ENCODE data around the gene FGF18.
A peak's percentile ranks its signal among the peaks of the same experiment; 100 is the strongest.

The FGF18 gene

DNA sequence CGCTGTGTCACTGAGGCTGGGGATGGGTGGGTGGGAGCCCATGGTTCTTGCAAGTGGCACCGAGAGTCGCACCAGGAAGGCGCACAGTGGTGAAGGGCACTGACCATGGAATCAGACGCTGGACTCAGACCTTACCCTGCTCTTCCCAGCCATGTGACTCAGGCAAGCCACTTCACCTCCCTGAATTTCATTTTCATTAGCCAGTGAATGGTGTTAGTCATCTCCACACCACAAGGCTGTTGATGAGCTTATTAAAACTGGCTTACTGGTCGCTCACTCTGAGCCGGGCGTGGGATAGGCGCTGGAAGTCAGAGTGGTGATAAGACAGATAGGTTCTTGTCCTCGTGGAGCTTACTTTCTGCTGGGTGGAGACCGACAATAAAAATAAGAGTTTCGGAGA is 25.1 kb downstream of the FGF18 start:
- no peak for DNase-seq

DNA sequence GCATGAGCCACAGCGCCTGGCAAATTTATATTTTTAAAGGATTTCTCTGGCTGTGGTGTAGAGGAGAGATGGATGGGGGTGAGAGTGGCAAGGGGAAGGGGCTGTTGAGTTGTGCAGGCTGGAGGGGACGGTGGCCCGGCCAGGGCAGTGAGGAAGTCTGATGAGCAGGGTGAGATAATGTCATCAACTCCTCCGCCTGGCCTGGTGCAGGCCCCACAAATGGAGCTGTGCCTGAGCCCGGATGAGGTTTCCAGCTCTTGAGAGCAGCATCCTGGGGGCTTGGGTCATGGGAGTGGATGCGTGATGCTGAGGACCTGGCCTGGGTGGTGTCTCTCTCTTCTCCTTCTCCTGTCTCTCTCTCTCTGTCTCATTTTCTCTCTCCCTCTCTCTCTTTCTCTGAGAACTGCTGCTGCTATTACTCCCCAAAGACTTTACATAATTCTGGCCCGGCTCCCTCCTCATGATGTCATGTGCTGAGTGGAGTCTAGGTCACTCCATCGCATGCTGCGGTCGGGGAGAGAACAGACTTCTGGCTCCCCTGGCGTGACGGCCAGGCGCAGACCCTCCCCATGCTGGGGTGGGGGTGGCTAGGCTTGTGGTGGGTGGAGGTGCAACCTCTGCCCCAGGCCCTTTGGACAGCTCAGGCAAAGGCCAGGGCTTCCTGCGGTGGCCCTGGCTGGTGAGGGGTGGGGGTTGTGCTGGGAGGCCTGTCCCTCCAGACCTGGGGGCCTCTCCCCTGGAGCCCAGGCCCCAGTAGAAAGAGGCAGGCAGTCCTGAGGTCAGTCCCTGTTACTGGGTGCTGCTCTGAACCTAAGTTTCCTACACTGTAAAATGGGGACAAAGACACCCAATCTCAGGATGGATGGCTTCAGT is 26.4 kb downstream of the FGF18 start:
- DNase-seq: no peak

DNA sequence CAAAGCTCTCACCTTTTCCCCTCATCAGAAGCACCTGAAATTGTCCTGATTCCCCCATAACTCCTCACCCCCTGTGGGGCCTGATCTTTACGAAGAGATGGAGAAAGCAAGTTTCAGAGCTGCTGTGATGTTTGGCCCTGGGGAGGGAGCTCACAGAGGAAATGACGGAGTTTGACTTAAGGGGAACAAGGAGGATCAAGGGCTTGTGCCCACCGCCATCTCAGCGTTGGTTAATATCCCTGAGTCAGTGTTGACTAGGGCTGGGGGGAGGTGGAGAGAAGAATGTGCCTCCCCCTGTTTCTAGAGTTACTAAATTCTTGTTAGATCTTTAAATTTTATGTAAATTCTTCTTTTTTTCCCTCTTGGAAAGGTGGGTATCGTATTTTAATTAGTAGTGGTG is 27.8 kb downstream of the FGF18 start:
- no peak for DNase-seq

GRCh38 chr5:171449426-171449825 is 30.0 kb downstream of the FGF18 start:
- no peak for DNase-seq

DNA sequence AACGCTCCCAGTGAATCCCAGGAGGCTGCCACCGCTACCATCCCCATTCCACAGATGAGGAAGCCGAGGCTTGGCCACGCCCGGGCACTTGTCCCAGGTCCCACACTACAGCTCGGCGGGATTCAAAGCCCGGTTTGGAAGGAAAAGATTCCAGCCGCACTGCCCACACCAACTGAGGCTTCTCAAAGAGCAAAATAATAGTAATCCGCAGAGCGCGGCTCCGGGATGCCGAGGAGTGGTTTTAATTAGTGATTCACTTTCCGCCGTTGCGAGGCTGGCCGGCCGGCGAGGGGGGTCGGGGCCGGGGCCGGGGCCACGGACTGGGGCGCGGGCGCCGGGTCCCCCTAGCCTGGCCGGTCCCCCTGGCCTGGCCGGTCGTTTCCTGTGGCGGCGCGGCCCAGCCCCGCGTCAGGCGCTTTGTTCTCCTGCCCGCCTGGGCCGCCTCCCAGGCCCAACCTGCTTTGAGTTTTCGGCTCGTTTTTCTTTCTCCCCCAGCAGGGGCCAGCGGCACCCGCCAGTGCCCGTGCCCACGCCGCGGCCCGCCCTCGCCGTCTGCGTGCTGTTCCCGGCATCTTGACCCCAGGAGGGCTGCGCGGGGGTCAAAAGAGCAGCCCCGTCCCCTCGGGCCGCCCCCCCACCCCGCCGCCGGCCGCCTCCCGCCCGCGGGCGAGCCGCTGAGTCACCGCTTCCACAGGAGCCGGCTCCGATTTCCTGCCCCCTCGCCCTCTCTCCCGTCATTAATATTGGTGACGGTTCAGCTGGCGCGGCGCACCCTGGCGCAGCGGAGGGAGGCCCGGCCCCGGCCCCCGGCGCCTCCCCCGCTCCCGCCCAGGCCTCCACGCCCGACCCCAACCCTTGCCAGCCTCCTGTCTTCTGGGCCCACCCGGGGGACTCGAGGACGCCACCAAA is 31.2 kb downstream of the FGF18 start:
- DNase-seq: peak; percentile 55

DNA sequence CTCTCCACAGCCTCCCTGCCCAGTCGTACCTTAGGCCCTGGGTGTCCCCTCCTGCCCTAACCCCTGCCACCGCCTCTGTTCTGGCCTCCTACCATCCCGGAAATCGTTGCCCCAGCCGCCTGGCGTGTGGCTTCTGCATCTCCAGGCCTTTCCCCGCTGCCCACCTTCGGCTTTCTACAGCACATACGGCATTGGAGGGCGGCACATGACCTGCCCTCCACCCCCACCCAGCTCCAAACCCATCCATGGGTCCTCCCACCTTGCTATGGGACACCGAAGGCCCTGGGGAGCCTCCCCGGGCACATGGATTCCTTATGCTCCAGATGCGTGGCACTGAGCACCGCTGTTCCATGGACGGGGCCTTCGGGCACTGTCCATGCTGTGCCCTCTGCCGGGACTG is 32.0 kb downstream of the FGF18 start:
- no peak for DNase-seq

GRCh38 chr5:171453056-171453725 is 33.7 kb downstream of the FGF18 start:
- DNase-seq: no peak

DNA sequence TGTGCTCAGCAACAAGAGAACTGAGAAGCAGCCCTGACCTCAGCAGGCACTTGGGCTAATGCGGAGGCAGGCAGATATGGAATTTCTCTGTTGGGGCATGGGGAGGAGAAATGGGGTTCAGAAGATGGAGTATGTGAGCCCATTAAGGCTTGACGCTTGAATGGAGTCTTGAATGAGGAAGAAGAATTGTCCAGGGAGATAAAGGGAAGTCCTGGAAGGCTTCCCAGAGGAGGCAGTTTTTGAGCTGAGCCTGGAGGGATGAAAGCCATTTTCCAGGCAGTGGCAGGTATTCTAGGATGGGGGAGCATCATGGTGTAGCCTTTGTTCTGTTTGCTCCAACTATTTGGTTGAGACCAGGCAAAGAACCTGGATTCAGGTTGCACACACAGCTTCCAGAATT is 34.5 kb downstream of the FGF18 start:
- no peak for DNase-seq

GRCh38 chr5:171454549-171454948 is 35.1 kb downstream of the FGF18 start:
- DNase-seq: no peak

DNA sequence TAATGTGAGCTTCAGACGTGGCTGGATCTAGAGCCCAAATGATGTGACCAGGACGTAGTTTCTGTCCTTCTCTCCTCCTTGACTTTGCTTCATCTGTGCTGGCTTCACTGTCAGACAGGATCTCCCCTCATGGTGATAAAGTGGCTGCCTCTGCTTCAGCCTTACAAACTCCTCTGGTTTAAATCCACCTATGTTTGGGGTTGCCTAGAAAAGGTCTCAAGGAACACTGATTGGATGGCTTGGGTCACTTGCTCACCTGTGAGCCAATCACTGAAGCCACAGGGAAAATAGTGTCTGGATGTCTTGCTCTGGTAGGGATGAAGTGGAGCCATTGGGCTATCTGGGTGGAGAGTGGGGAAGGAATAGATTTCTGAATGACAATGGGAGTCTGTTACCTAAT is 36.1 kb downstream of the FGF18 start:
- no peak for DNase-seq

DNA sequence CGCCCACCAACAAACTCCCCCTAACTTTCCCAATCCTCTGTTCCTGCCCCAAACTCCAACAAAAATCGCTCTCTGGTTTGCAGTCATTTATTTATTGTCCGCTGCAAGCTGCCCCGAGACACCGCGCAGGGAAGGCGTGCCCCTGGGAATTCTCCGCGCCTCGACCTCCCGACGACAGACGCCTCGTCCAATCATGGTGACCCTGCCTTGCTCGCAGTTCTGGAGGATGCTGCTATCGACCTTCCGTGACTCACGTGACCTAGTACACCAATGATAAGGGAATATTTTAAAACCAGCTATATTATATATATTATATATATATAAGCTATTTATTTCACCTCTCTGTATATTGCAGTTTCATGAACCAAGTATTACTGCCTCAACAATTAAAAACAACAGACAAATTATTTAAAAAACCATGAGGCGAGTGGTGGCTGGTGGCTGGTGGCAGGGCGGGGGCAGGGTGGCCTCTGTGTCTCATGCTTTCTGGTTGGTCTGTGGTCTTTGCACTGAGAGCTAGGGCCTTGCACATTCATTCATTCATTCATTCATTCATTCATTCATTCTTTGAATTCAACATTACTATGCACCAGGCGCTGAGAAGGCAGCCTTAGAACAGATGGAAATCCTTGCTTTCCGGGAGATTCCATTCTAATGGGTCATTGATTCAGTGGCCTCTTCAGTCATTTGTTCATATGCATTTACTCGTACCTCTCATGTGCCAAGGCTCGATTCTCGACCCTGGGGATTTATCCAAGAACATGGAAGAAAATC is 37.9 kb downstream of the FGF18 start:
- DNase-seq: no peak

DNA sequence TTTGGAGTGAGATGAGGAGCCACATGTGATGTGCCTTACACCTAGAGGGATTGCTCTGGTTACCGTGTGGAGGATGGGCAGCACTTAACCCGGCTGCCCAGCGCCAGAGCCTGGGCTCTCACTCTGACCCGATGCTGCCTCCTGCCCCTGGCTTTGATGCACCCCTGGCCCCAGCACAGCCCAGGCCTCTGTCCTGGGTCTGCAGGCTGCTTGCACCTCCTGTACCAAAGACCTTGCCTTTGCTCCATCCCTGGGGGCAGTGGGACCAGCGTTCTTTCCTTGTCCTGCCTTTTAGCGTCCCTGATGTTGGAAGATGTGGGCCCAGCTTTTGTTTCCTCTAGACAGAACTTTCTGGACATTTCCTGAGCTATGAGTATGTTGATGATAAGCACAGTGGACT is 40.4 kb downstream of the FGF18 start:
- no peak for DNase-seq

GRCh38 chr5:171462136-171462927 is 42.9 kb downstream of the FGF18 start:
- no peak for DNase-seq

DNA sequence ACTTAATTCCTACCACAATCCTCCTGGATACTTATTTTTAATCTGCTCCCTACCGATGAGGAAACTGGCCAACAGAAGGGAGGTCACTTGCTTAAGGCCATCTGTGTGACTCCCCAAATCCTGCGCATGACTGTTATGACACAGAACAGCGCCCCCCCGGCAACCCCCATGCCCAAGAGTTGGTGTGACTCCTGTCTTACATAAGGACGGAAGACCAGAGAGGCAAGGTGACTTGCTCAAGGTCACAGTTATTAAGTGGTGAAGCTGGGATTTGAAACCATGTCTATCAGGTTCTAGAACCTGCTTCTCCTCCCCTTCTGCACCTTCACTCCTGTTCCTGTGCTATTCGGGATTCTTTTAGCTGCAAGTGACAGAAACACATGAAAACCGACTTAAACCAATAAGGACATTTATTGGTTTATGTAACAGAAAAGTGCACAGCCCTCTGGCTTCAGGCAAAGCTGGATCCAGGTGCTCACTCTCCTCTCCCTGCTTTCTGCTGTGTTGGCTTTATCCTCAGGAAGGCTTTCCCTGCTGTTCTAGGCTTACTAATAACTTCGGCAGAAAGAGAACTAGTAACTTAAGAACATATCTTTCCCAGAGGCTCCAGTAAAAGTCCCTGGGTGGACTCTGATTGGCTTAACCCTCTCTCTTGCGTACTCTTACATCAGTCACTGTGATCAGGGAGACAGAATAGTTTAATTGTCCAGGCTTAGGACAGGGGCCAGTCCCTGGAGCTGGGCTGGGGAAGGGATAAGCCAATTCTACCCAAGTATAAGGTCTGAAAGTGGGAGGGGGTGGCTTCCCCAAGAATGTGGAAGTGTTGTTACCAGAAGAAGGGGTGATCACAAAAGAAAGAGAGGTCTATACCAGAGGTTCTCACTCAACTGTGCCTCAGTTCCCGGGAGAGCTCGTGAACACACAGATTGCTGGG is 43.7 kb downstream of the FGF18 start:
- DNase-seq: no peak

- no peak for DNase-seq
Observed at GRCh38 chr5:171463862-171464229, 44.4 kb downstream of the FGF18 start.

DNA sequence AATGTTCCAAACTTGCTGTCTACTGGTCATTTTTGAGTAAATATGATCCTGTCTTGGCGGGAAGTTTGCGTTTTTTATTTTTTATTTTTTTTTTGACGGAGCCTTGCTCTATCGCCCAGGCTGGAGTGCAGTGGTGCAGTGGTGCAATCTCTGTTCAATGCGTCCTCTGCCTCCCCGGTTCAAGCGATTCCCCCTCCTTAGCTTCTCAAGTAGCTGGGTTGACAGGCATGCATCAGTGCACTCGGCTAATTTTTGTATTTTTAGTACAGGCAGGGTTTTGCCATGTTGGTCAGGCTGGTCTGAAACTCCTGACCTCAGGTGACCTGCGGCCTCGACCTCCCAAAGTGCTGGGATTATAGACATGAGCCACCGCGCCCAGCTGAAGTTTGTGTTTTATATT is 45.4 kb downstream of the FGF18 start:
- no peak for DNase-seq

- no peak for DNase-seq
Observed at GRCh38 chr5:171467107-171467506, 47.7 kb downstream of the FGF18 start.

GRCh38 chr5:171469326-171469725 is 49.9 kb downstream of the FGF18 start:
- no peak for DNase-seq

GRCh38 chr5:171470420-171470819 is 51.0 kb downstream of the FGF18 start:
- DNase-seq: no peak

GRCh38 chr5:171474230-171474813 is 54.9 kb downstream of the FGF18 start:
- no peak for DNase-seq
